EL (cell line): ENCODE measurements around the gene UBQLN4.
A peak's percentile ranks its signal among the peaks of the same experiment; 100 is the strongest.
"Not testable (repeated sequence)": the region's sequence is repeated elsewhere in the genome, so short reads cannot be mapped to it uniquely, and the experiment has no call there.

Experiments used
- DNase-seq: peaks from one replicate; pipeline ENCODE4 v3.0.0-alpha.2; 2016

The UBQLN4 gene

DNA sequence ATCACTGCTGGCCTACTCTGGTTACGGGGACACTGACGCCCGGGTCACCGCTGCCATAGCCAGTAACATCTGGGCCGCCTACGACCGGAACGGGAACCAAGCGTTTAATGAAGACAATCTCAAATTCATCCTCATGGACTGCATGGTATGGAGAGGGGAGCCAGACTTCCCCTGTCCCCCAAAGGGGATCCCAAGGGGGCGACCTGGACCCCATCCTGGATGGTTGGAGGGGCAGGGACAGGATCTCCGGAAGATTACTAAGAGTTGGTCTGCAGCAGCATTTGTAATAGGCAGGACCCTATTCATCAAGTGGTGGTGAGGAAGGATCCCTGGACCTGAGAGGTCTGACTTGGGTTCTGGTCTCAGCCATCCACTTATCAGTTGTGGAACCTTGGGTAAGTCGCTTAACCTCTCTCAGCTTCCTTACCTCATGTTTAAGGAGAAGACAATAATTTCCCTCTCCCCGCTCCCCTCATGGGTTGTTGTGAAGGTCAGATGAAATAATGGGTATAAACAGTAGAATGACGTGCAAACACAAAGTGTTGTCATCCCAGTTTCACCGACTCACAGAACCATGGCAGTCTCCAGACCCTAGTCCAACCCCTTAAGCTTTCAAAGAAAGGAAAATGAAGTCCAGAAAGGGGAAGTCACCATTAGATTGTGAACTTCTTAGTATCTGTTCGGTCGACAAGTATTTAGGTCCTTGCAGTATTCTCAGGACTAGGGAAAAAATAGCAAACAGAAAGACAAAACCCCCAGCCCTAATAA lies 1.9 kb upstream of the UBQLN4 start:
- DNase-seq: no peak

GRCh38 chr1:156054500-156055280 lies 1.1 kb upstream of the UBQLN4 start, which contains the start of gene LAMTOR2:
LAMTOR2 (plus strand) TSS chr1:156054782; CDS start chr1:156054890, 108 bp downstream.
- DNase-seq: peak; percentile 98

- DNase-seq: peak; percentile 72
Measured at GRCh38 chr1:156052862-156053767, 483 bp downstream of the UBQLN4 start.

- no peak for DNase-seq
Measured at GRCh38 chr1:156051011-156051725, 2.4 kb downstream of the UBQLN4 start.

DNA sequence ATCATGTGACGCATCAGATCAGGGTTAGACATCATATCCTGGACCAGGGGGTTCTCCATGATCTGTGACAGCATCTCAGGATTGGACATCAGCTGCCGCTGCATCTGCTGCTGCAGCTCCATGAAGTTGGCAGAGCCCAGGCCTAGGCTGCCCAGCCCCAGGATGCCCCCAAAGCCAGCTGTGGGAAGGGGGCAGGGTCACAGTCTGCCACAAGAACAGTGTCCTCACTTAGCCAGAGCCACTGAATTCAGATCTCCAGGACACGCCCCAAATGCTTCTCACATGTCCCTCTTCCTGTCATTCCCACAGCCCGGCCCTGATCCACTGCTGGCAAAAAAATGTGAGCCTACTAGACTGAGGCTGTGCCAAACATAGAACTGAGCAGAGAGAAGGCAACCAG lies 3.2 kb downstream of the UBQLN4 start:
- DNase-seq: no peak

DNA sequence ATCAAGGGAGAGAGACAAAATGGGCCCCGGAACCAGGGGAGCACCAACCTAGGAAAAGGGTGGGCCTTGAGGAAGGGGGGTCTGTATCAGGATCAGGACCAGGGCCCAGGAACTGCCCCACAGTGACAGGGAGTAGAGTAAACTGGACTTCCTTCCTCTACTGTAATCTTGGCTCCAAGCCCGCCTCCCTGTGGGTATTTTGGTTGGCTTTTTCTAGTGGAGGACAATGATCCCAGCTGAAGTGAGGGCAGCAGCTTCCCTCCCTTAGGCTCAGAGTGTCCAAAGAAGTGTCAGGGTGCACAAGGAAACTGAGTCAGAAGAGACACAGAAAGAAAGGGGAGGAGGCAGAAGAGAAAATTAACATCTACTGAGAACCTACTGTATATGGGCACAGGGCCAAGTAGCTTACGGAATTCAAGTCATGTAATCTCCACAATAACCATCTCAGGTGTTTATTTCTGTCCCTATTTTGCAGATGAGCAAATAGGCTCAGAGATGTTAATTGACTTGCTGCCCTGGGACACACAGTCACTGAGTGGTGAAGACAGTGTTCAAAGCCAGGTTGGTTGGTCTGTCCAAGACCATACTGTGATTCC lies 4.8 kb downstream of the UBQLN4 start:
- no peak for DNase-seq

DNA sequence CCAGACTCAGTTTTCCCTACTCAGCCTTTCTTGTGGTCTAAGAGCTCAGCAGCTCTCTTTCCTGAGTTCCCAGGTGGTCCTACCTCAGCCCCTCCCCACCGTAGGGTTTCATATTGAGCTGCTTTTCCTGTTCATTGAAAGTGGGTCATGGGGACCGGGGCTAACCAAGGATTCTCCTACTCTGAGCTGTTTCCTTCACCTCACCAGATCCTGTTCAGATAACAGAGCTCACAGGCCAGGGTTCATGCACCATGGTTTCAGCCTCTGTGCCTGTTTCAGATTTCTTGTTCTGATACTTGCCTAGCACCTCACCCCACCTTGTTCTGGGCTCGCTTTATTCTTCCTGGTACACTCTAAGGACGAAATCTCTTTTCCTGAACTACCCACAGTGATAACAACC lies 8.5 kb downstream of the UBQLN4 start:
- no peak for DNase-seq

DNA sequence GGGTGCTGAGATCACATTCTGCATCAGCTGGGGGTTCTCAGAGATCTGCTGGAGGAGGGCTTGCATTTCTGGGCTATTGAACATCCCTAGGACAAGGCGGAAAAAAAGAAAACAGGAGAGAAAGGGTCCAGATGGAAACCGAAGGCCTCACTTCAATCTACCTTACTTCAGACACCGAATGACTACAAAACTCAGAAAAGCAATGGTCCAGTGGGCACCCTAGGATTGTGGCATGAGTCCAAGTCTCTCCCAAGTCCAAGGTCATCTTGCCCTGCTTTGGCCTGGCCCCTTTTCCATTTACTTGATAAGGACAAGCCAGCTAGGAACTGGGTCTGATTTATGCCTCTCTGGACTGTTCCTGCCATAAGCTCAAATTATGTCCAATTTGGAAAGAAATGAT lies 10.8 kb downstream of the UBQLN4 start:
- DNase-seq: no peak

GRCh38 chr1:156034991-156035390 lies 18.6 kb downstream of the UBQLN4 start:
- DNase-seq: not testable (repeated sequence)

DNA sequence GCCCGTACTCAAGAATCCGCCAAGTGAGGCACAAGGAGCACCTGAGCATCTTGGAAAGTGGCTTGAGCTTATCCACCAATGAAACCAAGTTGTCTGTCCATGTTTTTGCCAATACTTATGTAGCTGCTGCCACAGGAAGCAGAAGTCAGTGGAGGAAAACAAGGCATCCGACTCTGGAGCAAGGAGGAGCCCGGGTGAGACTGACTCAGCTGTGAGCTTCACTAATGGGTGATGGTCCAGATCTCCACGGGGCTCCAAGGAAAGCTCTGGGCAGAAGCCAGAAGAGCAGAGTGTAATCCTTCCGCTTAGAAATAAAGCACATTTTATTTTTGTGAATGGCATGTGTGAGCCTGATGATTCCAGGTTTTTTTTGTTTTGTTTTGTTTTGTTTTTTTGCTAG lies 20.6 kb downstream of the UBQLN4 start:
- DNase-seq: no peak

- no peak for DNase-seq
Measured at GRCh38 chr1:156026588-156026987, 27.0 kb downstream of the UBQLN4 start.

GRCh38 chr1:156025876-156026275 lies 27.7 kb downstream of the UBQLN4 start:
- DNase-seq: peak; percentile 31

DNA sequence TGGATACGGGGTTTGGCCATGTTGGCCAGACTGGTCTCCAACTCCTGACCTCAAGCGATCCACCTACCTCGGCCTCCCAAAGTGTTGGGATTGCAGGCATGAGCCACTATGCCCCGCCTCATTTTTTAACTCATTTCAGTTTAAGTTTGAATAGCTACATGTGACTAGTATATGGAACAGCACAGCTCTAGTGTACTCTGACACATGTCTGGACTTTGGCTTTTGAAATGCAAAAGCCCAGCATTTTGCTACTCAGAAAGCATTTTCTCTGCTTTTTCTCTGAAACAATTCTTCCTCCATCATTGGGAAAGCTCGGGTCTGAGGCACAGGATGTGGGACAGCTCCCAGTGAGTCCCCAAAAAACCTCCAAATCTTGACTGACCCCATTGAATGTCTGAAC lies 28.8 kb downstream of the UBQLN4 start:
- no peak for DNase-seq

GRCh38 chr1:156021954-156022353 lies 31.6 kb downstream of the UBQLN4 start:
- no peak for DNase-seq

DNA sequence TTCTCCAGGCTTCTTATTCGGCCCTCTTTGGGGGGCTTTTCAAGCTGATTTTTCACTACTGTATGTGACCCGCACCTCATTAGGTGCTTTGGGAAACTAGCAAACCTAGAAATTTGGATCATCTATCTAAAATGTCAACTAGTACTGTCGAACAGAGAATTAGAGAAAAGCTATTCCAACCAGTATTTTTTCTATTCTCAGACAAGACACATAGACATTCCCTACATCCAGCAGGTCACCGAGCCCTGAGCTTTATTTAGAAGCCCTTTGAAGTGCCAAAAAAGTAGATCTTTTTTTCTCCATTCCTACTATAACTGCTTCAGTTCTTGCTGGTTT lies 32.5 kb downstream of the UBQLN4 start:
- DNase-seq: no peak

DNA sequence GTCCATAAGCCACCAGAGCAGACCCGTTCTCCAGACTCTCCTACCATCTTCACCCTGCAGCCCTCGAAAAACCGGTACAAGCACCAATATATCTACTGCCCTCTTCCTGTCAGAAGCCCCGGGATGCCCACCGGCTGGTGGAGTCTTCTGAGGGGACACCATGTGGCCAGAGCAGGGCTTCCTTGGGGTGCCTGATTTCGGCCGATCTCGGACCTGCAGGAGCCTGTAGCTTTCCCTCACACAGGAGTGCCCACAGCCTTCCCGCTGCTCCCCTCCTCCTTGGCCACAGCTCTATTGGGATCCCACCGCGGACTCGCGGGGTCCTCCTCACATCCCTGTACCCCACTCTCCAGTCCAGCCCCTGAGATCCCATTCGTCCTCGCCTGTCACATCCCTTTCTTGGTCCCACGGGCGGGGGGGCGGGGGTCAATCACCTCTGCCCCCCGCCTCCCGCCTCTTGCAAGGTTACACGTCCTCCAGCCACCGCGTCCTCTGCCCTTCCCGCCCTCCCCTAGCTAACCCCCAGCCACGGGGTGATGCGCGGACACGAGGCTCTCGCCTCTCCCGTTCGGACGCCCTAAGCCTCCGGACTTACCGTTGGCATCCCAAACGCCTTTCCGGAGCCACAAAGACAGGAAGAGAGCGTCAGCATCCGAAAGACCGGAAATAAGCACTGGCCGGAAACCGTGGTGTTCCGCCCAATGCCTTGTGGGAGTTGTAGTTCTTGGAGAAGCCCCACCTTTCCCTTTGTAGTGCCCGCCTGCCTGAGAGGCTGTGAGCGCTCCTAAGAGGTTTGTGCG lies 33.1 kb downstream of the UBQLN4 start, which contains the start of gene SSR2:
Gene SSR2 (minus strand): TSS at position 659 of the 800 bp plus-strand sequence. CDS start 784 bp downstream, outside the sequence.
- peak; percentile 93 for DNase-seq

- no peak for DNase-seq
Measured at GRCh38 chr1:156019946-156020292, 33.7 kb downstream of the UBQLN4 start.

GRCh38 chr1:156014829-156015228 lies 38.8 kb downstream of the UBQLN4 start:
- no peak for DNase-seq

GRCh38 chr1:156012051-156012817 lies 41.4 kb downstream of the UBQLN4 start:
- no peak for DNase-seq

DNA sequence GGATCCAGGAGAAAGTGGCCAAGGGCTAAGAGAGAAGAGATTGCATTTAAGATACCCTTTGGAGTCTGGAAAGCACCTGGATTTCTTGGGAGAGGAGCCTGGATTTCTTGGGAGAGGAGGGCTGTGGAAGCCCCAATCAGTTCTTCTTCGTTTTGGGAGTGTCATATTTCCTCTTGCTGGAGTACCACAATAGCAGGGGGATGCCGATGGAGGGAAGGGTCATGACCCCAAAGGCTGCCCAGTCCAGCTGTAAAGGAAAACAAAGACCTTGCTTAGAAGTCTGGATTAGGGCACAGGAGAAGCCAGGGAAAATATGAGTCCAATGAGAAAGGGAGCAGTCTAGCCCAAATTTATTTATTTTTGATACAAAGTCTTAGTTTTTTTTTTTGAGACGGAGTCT lies 44.2 kb downstream of the UBQLN4 start:
- no peak for DNase-seq
